ENCODE data around the gene HORMAD2.

The HORMAD2 gene

DNA sequence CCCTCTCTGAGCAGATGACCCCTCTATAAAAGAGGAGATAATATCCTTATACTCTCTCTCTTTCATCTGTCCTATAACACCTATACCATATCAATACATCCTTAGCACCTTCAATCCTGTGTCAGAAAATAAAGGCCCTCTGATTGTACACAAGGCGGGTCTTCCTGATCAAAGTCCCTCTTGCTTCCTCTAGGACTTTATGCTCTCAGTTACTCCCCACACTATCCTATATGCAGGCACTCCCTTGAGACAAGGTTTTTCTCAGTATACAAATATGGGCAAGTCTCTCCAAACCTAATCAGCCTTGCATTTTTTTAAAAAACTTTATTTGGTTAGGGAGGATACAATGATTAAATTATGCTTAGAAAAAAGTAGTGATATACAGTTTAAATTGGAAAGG, 17.3 kb upstream of the HORMAD2 start:
- TF ChIP-seq, protein P1, sequence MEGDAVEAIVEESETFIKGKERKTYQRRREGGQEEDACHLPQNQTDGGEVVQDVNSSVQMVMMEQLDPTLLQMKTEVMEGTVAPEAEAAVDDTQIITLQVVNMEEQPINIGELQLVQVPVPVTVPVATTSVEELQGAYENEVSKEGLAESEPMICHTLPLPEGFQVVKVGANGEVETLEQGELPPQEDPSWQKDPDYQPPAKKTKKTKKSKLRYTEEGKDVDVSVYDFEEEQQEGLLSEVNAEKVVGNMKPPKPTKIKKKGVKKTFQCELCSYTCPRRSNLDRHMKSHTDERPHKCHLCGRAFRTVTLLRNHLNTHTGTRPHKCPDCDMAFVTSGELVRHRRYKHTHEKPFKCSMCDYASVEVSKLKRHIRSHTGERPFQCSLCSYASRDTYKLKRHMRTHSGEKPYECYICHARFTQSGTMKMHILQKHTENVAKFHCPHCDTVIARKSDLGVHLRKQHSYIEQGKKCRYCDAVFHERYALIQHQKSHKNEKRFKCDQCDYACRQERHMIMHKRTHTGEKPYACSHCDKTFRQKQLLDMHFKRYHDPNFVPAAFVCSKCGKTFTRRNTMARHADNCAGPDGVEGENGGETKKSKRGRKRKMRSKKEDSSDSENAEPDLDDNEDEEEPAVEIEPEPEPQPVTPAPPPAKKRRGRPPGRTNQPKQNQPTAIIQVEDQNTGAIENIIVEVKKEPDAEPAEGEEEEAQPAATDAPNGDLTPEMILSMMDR (IDR thresholded peaks at IDR 0.05; ENCODE audit: borderline replicate concordance, control extremely low read depth, extremely low read depth, insufficient read depth, missing control alignments), result no peak
- no peak for DNase-seq (ENCODE audit: low spot score)
- in situ Hi-C loops (cut with MboI; ENCODE audit: low sequenced_read_pairs, unreplicated experiment), result no loop called here

DNA sequence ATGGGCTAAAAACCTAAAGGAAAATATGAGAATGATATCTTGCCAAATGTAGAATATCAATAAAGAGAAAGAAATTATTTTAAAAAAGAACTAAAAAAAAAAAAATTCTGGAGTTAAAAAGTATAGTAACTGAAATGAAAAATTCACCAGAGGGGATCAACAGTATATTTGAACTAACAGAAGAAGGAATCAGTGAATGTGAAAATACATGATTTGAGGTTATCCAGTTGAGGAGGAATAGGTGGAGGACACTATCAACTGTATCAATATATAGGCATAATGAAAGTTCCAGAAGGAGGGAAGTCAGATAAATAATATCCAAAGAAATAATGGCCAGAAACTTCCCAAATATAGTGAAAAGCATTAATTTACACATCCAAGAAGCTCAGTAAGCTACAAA, 16.1 kb upstream of the HORMAD2 start:
- TF ChIP-seq, protein P1 (IDR thresholded peaks at IDR 0.05; ENCODE audit: borderline replicate concordance, control extremely low read depth, extremely low read depth, insufficient read depth, missing control alignments), result no peak
- DNase-seq (ENCODE audit: low spot score), result no peak
- in situ Hi-C loops (cut with MboI; ENCODE audit: low sequenced_read_pairs, unreplicated experiment), result no loop called here

DNA sequence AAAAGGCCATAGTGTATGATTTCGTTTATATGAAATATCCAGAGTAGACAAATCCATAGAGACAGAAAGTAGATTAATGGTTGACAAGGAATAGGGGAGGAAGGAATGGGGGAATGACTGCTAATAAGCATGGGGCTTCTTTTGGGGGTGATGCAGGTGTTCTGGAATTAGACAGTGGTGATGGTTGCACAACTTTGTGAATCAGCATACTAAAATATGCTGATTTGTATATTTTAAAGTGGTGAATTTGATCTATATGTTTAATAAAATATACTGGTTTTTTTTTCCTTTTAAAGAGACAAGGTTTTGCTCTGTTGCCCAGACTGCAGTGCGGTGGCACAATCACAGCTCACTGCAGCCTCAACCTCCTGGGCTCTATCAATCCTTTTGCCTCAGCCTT, 6.5 kb upstream of the HORMAD2 start:
- TF ChIP-seq, protein P1 (IDR thresholded peaks at IDR 0.05; ENCODE audit: borderline replicate concordance, control extremely low read depth, extremely low read depth, insufficient read depth, missing control alignments), result no peak
- in situ Hi-C loops (cut with MboI; ENCODE audit: low sequenced_read_pairs, unreplicated experiment), result no loop called here
- DNase-seq (ENCODE audit: low spot score), result no peak

DNA sequence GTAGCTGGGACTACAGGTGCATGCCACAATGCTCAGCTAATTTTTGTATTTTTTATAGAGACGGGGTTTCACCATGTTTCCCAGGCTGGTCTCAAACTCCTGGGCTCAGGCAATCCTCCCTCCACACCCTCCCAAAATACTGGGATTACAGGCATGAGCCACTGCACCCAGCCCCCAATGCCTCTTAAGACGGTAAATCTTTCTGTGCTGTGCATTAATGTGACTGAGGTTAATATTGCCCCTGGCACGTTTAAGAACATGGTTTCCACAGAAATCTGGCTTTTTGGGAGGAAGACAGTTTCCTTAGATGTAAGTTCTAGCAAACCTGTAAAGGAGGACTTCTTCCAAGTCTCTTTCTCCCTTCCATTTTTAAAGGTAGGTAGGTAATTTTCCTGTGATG, 6.1 kb upstream of the HORMAD2 start:
- in situ Hi-C loops (cut with MboI; ENCODE audit: low sequenced_read_pairs, unreplicated experiment), result no loop called here
- no peak for DNase-seq (ENCODE audit: low spot score)
- TF ChIP-seq, protein P1 (IDR thresholded peaks at IDR 0.05; ENCODE audit: borderline replicate concordance, control extremely low read depth, extremely low read depth, insufficient read depth, missing control alignments), result no peak

DNA sequence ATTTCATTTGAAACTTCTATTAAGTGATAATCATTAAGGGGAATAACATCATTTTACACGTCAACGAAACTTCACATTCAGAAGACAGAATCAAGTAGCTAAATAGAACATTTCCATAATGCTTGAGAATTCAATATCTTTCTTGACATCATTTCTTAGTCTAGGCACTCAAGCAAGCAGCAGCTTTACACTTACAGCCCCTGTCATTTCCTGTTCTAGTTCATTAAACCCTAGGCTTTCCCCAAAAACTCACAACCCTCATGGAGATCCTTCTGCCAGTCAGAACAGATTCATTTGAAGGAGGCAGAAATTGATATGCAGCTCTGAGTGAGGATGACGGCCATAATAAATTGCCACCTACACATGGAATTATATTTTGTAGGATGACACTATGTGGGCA, 5.3 kb upstream of the HORMAD2 start:
- in situ Hi-C loops (cut with MboI; ENCODE audit: low sequenced_read_pairs, unreplicated experiment), result no loop called here
- TF ChIP-seq, protein P1 (IDR thresholded peaks at IDR 0.05; ENCODE audit: borderline replicate concordance, control extremely low read depth, extremely low read depth, insufficient read depth, missing control alignments), result no peak
- no peak for DNase-seq (ENCODE audit: low spot score)

DNA sequence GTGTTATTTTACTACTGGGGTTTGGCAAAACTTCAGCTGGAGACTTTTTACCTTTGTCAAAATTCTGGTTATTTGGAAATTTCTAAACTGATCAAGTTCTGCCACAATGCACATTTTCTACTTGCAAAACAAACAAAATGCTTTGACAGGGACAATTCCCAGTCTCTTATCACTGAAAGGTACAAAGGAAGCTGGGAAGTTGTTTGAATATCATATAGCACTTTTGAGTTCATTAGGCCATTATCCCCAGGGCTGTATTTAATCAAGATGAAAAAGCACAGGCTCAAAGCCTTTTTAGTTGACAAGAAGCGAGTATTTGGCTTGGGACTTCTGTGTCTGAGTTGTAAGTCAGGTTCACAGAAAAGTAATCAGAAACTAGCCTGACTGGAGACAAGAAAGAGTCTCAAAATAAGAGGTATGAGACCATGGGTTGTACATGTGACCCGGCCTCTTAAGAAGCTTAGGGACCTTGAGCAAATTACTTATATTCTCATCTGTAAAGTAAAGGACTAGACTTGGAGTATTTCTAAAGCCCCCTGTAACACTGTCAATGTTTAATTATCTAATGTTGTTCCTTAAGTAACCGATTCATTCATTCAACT, 2.9 kb upstream of the HORMAD2 start:
- no peak for DNase-seq (ENCODE audit: low spot score)
- TF ChIP-seq, protein P1 (IDR thresholded peaks at IDR 0.05; ENCODE audit: borderline replicate concordance, control extremely low read depth, extremely low read depth, insufficient read depth, missing control alignments), result no peak
- in situ Hi-C loops (cut with MboI; ENCODE audit: low sequenced_read_pairs, unreplicated experiment), result no loop called here

All from GM13976 (cell line).